Measurements from ENCODE around the gene PMAIP1.

The PMAIP1 gene

DNA sequence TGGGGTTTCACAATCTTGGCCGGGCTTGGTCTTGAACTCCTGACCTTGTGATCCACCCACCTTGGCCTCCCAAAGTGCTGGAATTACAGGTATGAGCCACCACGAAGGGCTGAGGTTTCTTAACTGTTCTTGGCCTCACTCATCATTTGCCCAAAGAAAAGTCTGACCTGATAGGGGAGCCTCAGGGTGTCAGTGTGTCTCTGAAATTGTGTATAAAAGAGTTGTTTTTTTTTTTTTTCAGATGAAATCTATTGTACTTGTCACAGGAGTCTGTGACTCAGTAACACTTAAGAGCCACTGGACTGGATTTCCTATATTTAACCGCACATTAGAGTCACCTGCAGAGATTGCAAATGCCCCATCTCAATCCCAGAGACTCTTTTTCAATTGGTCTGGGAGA, 16.9 kb downstream of the PMAIP1 start:
- DNase-seq = no peak

GRCh38 chr18:59917422-59917821, 17.6 kb downstream of the PMAIP1 start:
- no peak for DNase-seq

GRCh38 chr18:59918320-59918755, 18.5 kb downstream of the PMAIP1 start:
- DNase-seq = peak; percentile 24

DNA sequence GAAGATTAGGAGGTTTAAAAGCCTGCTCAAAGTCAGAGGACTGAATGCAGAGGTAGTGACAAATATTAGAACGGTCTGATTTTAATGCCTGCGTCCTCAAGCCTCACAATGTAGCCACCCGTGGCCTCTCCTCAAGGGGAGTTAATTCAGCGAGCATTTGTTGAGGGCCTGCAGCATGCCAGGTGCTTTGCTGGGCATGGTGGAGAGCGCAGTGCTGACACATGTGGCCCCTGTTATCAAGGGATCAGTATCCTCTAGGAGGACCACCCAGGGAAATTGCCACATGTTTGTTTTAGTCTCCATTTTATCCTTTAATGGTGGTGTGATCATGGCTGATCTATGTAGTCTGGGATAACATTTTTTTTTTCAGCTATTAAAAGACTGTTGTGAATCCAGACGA, 19.2 kb downstream of the PMAIP1 start:
- no peak for DNase-seq

- peak; percentile 74 for DNase-seq
Observed at GRCh38 chr18:59921384-59921891, 21.6 kb downstream of the PMAIP1 start.

GRCh38 chr18:59923539-59924196, 23.9 kb downstream of the PMAIP1 start:
- no peak for DNase-seq

DNA sequence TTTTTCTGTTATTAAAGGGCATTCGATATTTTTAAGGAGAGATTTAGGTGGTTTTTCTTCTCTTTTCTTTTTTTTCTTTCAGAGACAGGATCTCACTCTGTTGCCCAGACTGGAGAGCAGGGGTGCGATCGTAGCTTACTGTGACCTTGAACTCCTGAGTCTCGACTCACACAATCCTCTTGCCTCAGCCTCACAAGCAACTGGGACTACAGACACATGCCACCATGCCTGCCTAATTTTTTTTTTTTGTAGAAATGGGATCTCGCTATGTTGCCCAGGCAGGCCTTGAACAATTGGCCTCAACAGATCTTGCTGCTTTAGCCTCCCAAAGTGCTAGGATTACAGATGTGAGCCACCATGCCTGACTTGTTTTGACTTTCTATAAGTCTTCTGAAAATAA, 26.3 kb downstream of the PMAIP1 start:
- no peak for DNase-seq

DNA sequence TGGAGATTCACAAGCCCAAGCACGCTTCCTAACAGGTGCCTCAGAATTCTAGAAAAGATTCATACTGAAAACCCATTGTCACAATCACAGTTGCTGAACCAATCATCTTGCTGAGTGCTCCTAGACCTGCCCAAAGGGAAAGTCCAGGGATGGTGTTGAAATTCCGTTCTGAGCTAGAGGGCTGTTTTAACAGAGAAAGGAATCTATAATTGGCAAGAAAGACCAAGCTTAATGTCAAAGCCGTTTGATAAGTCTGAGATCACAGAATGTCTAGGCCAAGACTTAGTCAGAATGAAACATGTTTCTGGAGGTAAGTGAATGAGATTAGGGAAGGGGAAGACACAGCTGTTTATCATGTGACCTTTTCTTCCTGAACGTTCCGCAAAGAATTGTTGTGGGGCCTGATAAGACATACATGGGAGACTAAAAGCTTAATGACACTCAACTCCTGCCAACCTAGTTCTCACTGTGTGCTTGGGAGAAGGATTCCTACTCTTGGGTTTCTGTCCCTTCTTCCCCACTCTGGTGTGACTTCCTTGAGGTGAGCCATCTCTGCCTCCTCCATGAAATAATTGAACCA, 27.5 kb downstream of the PMAIP1 start:
- DNase-seq = peak; percentile 64

DNA sequence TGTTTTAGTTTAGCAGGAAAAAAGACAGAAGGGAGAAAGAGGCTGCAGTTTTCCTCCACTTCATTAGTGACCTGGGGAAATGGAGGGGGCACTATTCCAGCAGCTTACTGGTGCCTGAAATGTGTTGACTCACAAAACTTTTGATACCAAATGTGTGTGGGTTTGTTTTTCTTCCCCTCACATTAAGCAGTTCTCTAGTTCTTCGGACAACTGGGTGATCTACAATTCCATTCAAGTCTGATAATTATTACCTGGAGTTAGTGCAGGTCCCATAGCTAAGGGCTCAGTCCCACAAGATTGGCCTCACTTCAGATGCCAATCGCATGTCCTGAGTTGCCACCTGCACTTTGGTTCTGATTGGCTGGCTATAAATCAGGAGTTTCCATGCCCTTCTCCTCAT, 28.4 kb downstream of the PMAIP1 start:
- DNase-seq = no peak

- DNase-seq = peak; percentile 18
Observed at GRCh38 chr18:59929621-59930295, 30.0 kb downstream of the PMAIP1 start.

GRCh38 chr18:59932401-59932800, 32.6 kb downstream of the PMAIP1 start:
- no peak for DNase-seq

GRCh38 chr18:59938676-59939075, 38.9 kb downstream of the PMAIP1 start:
- no peak for DNase-seq

GRCh38 chr18:59939127-59939526, 39.3 kb downstream of the PMAIP1 start:
- DNase-seq = no peak

- no peak for DNase-seq
Observed at GRCh38 chr18:59940068-59940467, 40.3 kb downstream of the PMAIP1 start.

GRCh38 chr18:59941331-59941730, 41.5 kb downstream of the PMAIP1 start:
- DNase-seq = no peak

GRCh38 chr18:59942601-59943000, 42.8 kb downstream of the PMAIP1 start:
- DNase-seq = no peak

- DNase-seq = no peak
Observed at GRCh38 chr18:59945544-59945943, 45.7 kb downstream of the PMAIP1 start.

DNA sequence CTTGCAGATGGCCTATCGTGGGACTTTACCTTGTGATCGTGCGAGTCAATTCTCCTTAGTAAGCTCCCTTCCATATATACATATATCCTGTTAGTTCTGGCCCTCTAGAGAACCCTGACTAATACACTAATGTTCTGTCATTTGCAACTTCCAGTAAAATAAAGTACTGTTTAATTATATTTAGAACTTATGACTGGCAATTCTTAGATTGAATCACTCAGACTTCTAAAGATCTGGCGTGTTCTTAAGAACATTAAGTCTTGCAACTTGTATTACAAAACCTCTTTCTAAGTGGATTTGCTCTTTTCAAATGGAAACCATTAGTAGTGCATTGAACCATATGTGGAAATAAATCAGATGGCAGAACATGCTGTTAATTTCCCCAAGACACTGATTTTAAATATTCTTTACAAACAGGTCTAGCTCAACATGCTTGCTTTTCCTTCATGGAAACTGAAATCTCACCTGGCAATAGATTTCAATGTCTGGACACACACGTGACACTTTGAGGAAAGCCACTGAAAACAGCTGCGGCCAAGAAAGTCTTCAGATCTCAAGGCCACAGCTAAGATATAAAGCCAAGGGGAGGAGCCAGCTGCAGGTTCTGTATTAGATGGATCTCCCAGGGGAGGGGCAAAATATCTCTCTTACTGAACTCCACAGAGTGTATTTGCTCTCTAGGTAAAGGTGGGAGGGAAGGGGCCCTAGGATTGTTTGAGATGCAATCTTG, 50.6 kb downstream of the PMAIP1 start:
- peak; percentile 48 for DNase-seq

DNA sequence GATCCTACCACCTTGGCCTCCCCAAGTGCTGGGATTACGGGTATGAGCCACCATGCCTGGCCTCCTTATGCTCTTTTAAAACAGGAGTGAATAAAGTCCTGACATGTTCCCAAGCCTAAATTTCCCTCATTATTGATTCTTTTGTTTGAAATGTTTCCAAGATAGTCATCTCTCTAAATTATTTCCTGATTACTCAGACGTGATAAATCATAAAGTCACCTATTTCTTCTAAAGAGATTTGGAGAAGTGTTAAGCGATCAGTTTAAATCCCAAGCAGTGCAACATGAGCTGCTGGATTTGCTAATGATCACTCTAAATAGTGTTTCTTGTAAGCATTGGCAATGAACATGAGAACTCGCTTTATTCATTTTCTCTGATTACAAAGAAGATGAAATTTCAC, 51.8 kb downstream of the PMAIP1 start:
- DNase-seq = no peak

- no peak for DNase-seq
Observed at GRCh38 chr18:59952283-59953007, 52.6 kb downstream of the PMAIP1 start.

Measured in stimulated activated CD4-positive, alpha-beta T cell treated with anti-CD3 and anti-CD28 coated beads, Interleukin-15, amount 100 ng/mL, for 24 hours (primary cell).